HCT116 (cell line): ENCODE results near the gene ZFYVE16. TPM values are rescaled to one million over a fixed set of nuclear protein-coding genes. Genes with fewer than 3 reads are reported as not detected.

Source experiments
- ATAC-seq: fragments of 200-7000 bp; cut with Tn5 transposase; 2 replicates; pipeline ENCODE4 v1.9.1; 2020; ENCODE audit warnings: mild to moderate bottlenecking, moderate library complexity
- BruUV-seq: library from RNA; stranded (reverse); fragments of 400-500 nt; replicated peaks from 2 replicates; lab custom pipeline; 2021; lab: Mats Ljungman, UMichigan
- CTCF ChIA-PET: fragments of 300-600 bp; sonication (Branson Sonifier 250); formaldehyde crosslinking; loops from one replicate; lab custom pipeline; 2021; ENCODE audit warnings: antibody characterized with exemption; lab: Charles Lee
- POLR2A ChIA-PET: fragments of 300-600, 350-600 bp; sonication (Branson Sonifier 250); formaldehyde crosslinking; loops from one replicate; lab custom pipeline; 2021; ENCODE audit warnings: antibody characterized with exemption; lab: Charles Lee
- RAD21 ChIA-PET, 2 experiments: fragments of 300-600 bp; sonication (Branson Sonifier 250); formaldehyde crosslinking; loops; one replicate each; lab custom pipeline; 2023; ENCODE audit warnings: low total read pairs in 2 of 2; ENCODE audit not compliant: uncharacterized antibody in 2 of 2, unreplicated experiment in 2 of 2, low non-redundant PET in 1 of 2; lab: Charles Lee
- DNase-seq: peaks from one replicate; pipeline ENCODE4 v3.0.0-alpha.2; 2010; ENCODE audit warnings: low read depth, low spot score
- H2AFZ ChIP-seq: fragments of 200-600 bp; shearing (Covaris generic), sonication (generic); 2 replicates; pipeline ENCODE4 v1.6.1; 2017; ENCODE audit warnings: low read depth, mixed run types, mixed read lengths, antibody characterized with exemption, low read length; ENCODE audit not compliant: poor library complexity, severe bottlenecking
- H3K27ac ChIP-seq: 2 replicates; pipeline ENCODE4 v1.5.1; 2012; ENCODE audit warnings: low read depth, low read length
- H3K27me3 ChIP-seq: fragments of 200-600 bp; sonication (generic); 2 replicates; pipeline ENCODE4 v1.6.1; 2016; ENCODE audit warnings: mixed run types, low read length, mixed read lengths; ENCODE audit not compliant: insufficient read depth
- H3K36me3 ChIP-seq, 2 experiments: fragments of 200-500 bp in 1 of 2; fragments of 200-600 bp in 1 of 2; sonication (Bioruptor generic) in 1 of 2; sonication (generic) in 1 of 2; 2 replicates each; pipeline versions ENCODE4 v1.5.1 to v1.6.1; 2014 to 2016; ENCODE audit warnings: low read length in 2 of 2, inconsistent platforms in 1 of 2, mixed read lengths in 1 of 2, mixed run types in 1 of 2; ENCODE audit not compliant: insufficient read depth in 2 of 2, control insufficient read depth in 1 of 2
- H3K4me1 ChIP-seq, 2 experiments: fragments of 200-600 bp in 1 of 2; sonication (generic) in 1 of 2; 2 replicates each; pipeline versions ENCODE4 v1.5.1 to v1.6.1; 2012 to 2017; ENCODE audit warnings: low read length in 2 of 2, inconsistent platforms in 1 of 2, mild to moderate bottlenecking in 1 of 2, mixed read lengths in 1 of 2, mixed run types in 1 of 2, moderate library complexity in 1 of 2; ENCODE audit not compliant: insufficient read depth in 2 of 2, control insufficient read depth in 1 of 2
- H3K4me2 ChIP-seq: fragments of 200-600 bp; sonication (generic); 2 replicates; pipeline ENCODE4 v1.6.1; 2017; ENCODE audit warnings: mixed run types, low read length, mixed read lengths
- H3K4me3 ChIP-seq, 2 experiments: fragments of 200-600 bp in 1 of 2; sonication (generic) in 1 of 2; replicated peaks in 1 of 2; 2 replicates each; pipeline ENCODE4 v1.5.1; 2011 to 2016; ENCODE audit warnings: low read length in 2 of 2, control low read depth in 1 of 2, low read depth in 1 of 2, mild to moderate bottlenecking in 1 of 2, mixed read lengths in 1 of 2, mixed run types in 1 of 2
- H3K79me2 ChIP-seq: fragments of 200-600 bp; sonication (generic); 2 replicates; pipeline ENCODE4 v1.6.1; 2017; ENCODE audit warnings: mild to moderate bottlenecking, mixed run types, low read length, moderate library complexity, mixed read lengths; ENCODE audit not compliant: insufficient read depth
- H3K9ac ChIP-seq: fragments of 200-600 bp; sonication (generic); 2 replicates; pipeline ENCODE4 v1.6.1; 2016; ENCODE audit warnings: low read length, mixed read lengths
- H3K9me2 ChIP-seq: fragments of 200-600 bp; sonication (generic), shearing (Covaris generic); 2 replicates; pipeline ENCODE4 v1.6.1; 2017; ENCODE audit warnings: mixed run types, mild to moderate bottlenecking, moderate library complexity; ENCODE audit not compliant: insufficient read depth
- H3K9me3 ChIP-seq, 2 experiments: fragments of 200-500 bp in 1 of 2; fragments of 200-600 bp in 1 of 2; sonication (Bioruptor generic) in 1 of 2; sonication (generic) in 1 of 2; 2 replicates each; pipeline ENCODE4 v1.6.1; 2014 to 2017; ENCODE audit warnings: low read length in 2 of 2, mixed read lengths in 2 of 2, inconsistent platforms in 1 of 2, low read depth in 1 of 2, mild to moderate bottlenecking in 1 of 2, mixed run types in 1 of 2, moderate library complexity in 1 of 2; ENCODE audit not compliant: control insufficient read depth in 1 of 2, insufficient read depth in 1 of 2
- H4K20me1 ChIP-seq: fragments of 200-600 bp; sonication (generic), shearing (Covaris generic); 2 replicates; pipeline ENCODE4 v1.6.1; 2017; ENCODE audit warnings: mixed run types, mild to moderate bottlenecking, moderate library complexity; ENCODE audit not compliant: insufficient read depth
- ATF3 ChIP-seq: IDR thresholded peaks from 2 replicates; pipeline ENCODE4 v1.6.1; 2012
- CBX3 ChIP-seq: IDR thresholded peaks from 2 replicates; pipeline ENCODE4 v1.6.1; 2012; ENCODE audit warnings: low read depth
- CEBPB ChIP-seq: IDR thresholded peaks from 2 replicates; pipeline ENCODE4 v1.6.1; 2012; ENCODE audit warnings: low read depth
- CTCF ChIP-seq, 3 experiments: fragments of 200-600 bp in 1 of 3; sonication (generic) in 1 of 3; IDR thresholded peaks in 2 of 3; conservative IDR thresholded peaks in 1 of 3; 2 replicates each; pipeline ENCODE4 v1.5.1; 2012 to 2017; ENCODE audit warnings: low read depth in 2 of 3, low read length in 2 of 3, antibody characterized with exemption in 1 of 3, borderline replicate concordance in 1 of 3, control low read depth in 1 of 3, mild to moderate bottlenecking in 1 of 3, mixed read lengths in 1 of 3, mixed run types in 1 of 3, moderate library complexity in 1 of 3; ENCODE audit not compliant: insufficient read depth in 1 of 3
- EGR1 ChIP-seq: IDR thresholded peaks from 2 replicates; pipeline ENCODE4 v1.6.1; 2012; ENCODE audit warnings: low read depth
- MAX ChIP-seq: IDR thresholded peaks from 2 replicates; pipeline ENCODE4 v1.6.1; 2012
- POLR2A ChIP-seq: IDR thresholded peaks from 2 replicates; pipeline ENCODE4 v1.7.0; 2011; ENCODE audit warnings: borderline replicate concordance; ENCODE audit not compliant: insufficient read depth, insufficient read length; ENCODE audit errors: extremely low read depth
- POLR2AphosphoS5 ChIP-seq: IDR thresholded peaks from 2 replicates; pipeline ENCODE4 v1.6.1; 2011; ENCODE audit warnings: mild to moderate bottlenecking, low read depth, low read length, moderate library complexity
- RAD21 ChIP-seq: IDR thresholded peaks from 2 replicates; pipeline ENCODE4 v1.6.1; 2012; ENCODE audit warnings: low read depth, mild to moderate bottlenecking
- REST ChIP-seq: IDR thresholded peaks from 2 replicates; pipeline ENCODE4 v1.6.1; 2012; ENCODE audit warnings: low read depth
- SP1 ChIP-seq: IDR thresholded peaks from 2 replicates; pipeline ENCODE4 v1.6.1; 2012; ENCODE audit warnings: low read depth
- SRF ChIP-seq: IDR thresholded peaks from 2 replicates; pipeline ENCODE4 v1.6.1; 2012; ENCODE audit warnings: low read depth
- TCF7L2 ChIP-seq: IDR thresholded peaks from 2 replicates; pipeline ENCODE4 v1.7.0; 2011; ENCODE audit warnings: borderline replicate concordance, inconsistent platforms; ENCODE audit not compliant: insufficient read depth, insufficient read length; ENCODE audit errors: extremely low read depth
- YY1 ChIP-seq: IDR thresholded peaks from 2 replicates; pipeline ENCODE4 v1.6.1; 2011; ENCODE audit warnings: low read length, low read depth, moderate library complexity, mild to moderate bottlenecking; ENCODE audit not compliant: insufficient replicate concordance; ENCODE audit errors: extremely low read depth
- ZBTB33 ChIP-seq: IDR thresholded peaks from 2 replicates; pipeline ENCODE4 v1.6.1; 2011; ENCODE audit warnings: mild to moderate bottlenecking, low read length, moderate library complexity; ENCODE audit not compliant: insufficient replicate concordance; ENCODE audit errors: extremely low read depth
- ZNF274 ChIP-seq: fragments of 200-500 bp; sonication (Bioruptor generic); IDR thresholded peaks from 2 replicates; pipeline ENCODE4 v1.6.1; 2014; ENCODE audit warnings: mild to moderate bottlenecking, low read depth, low read length, inconsistent platforms
- intact Hi-C: fragments of 100-400 bp; cut with micrococcal nuclease; formaldehyde crosslinking; loops from 2 replicates; pipeline ENCODE4 v1.10.0; 2022
- total RNA-seq: library from RNA; stranded (reverse); gene quantifications from one replicate; pipeline ENCODE4 v1.2.1, GENCODE V29; 2021; ENCODE audit not compliant: unreplicated experiment

Gene ZFYVE16
- total RNA-seq, 1 experiment from 2014 or later, result 24.2 TPM

- H3K36me3 ChIP-seq, result 0 out of 4 replicates have a peak, but pooled peaks cover 0 to 4% of the 10 kb centered on the region in 2 experiments
- peak within 1 kb of the TSS; percentile 53 for H3K9ac ChIP-seq
- BruUV-seq, result TSS peak; percentile 40
- DNase-seq, result peak; percentile 93
- H4K20me1 ChIP-seq, result no peaks in the 10 kb centered on the region
- no peaks in the 10 kb centered on the region for H3K9me2 ChIP-seq
- H3K4me2 ChIP-seq, result peak within 1 kb of the TSS; percentile 80
- peaks cover 0 to 4% of the 10 kb centered on the region in 2 experiments; a peak in 2 of 4 replicates for H3K9me3 ChIP-seq
- H3K79me2 ChIP-seq, result no peaks in the 10 kb centered on the region
- ChIA-PET RAD21 (no interaction called here), CTCF (interaction anchor here (1.0 to 1.5 kb wide), 2 partner anchors 184 to 396 kb away, joined by 3 to 4 read pairs; no protein-coding TSS in a partner anchor), POLR2A (no interaction called here)
- H3K4me1 ChIP-seq, result peaks cover 20 to 27% of the 10 kb centered on the region in 2 experiments
- H3K27me3 ChIP-seq, result no peaks in the 10 kb centered on the region
- intact Hi-C loops, result loop anchor here (2.0 to 5.0 kb wide), 2 partner anchors 169 to 185 kb away; no protein-coding TSS in a partner anchor
- H3K4me3 ChIP-seq, result peak within 1 kb of the TSS; percentile 58 to 72
- peak within 1 kb of the TSS; percentile 70 for H3K27ac ChIP-seq
- peak; percentile 93 for ATAC-seq
- H2AFZ ChIP-seq, result peak within 1 kb of the TSS; percentile 94
- TF ChIP-seq POLR2AphosphoS5 (peak; percentile 27; the same call in 1 of the 2 replicates), CBX3 (peak; percentile 61), SRF (no peak), TCF7L2 (peak; percentile 25), MAX (peak; percentile 95), ATF3 (no peak), EGR1 (peak; percentile 38; the same call in 1 of the 2 replicates), RAD21 (peak; percentile 46; the same call in 1 of the 2 replicates), REST (no peak), POLR2A (peak; percentile 55), SP1 (peak; percentile 12; the same call in 1 of the 2 replicates), YY1 (peak; percentile 3), ZNF274 (no peak), ZBTB33 (no peak), CEBPB (no peak), CTCF (IDR thresholded peaks at IDR 0.05 in 2 of 3, conservative IDR thresholded peaks at IDR 0.05 in 1 of 3; ENCODE audit: borderline replicate concordance in 1 of 3, insufficient read depth in 1 of 3, low read depth in 2 of 3, low read length in 2 of 3) (0 out of 6 replicates have a peak, but pooled peaks of 1 of the 3 experiments have one; percentile 22)
Observed at GRCh38 chr5:80487829-80488721, 80.2 kb downstream of the ZFYVE16 start, which contains the start of gene FAM151B. Gene FAM151B (plus strand): TSS chr5:80488100. CDS start chr5:80488124, 24 bp downstream.
